DOHH2 (cell line): ENCODE data around the gene GLB1L.
"Not testable (repeated sequence)": the region's sequence is repeated elsewhere in the genome, so short reads cannot be mapped to it uniquely, and the experiment has no call there.

Source experiments
- H3F3A ChIP-seq: fragments of 200-600 bp; sonication (generic), shearing (Covaris generic); 2 replicates; pipeline ENCODE4 v1.6.0; 2016; ENCODE audit warnings: antibody characterized with exemption, mild to moderate bottlenecking; ENCODE audit not compliant: control insufficient read depth, insufficient read depth
- H3K27ac ChIP-seq: fragments of 200-600 bp; sonication (generic); 2 replicates; pipeline ENCODE4 v1.5.1; 2014; ENCODE audit warnings: low read depth, mild to moderate bottlenecking, low read length, moderate library complexity
- H3K27me3 ChIP-seq: fragments of 200-600 bp; sonication (generic); 2 replicates; pipeline ENCODE4 v1.6.1; 2014; ENCODE audit warnings: mild to moderate bottlenecking, low read length, mixed read lengths; ENCODE audit not compliant: control insufficient read depth
- H3K36me3 ChIP-seq: fragments of 200-600 bp; sonication (generic); 2 replicates; pipeline ENCODE4 v1.6.1; 2014; ENCODE audit warnings: mild to moderate bottlenecking, low read length, moderate library complexity, mixed read lengths; ENCODE audit not compliant: control insufficient read depth
- H3K4me1 ChIP-seq: fragments of 200-600 bp; sonication (generic); 2 replicates; pipeline ENCODE4 v1.6.1; 2014; ENCODE audit warnings: mild to moderate bottlenecking, low read length, mixed read lengths; ENCODE audit not compliant: control insufficient read depth
- H3K4me2 ChIP-seq: fragments of 200-600 bp; sonication (generic); 2 replicates; pipeline ENCODE4 v1.6.0; 2014; ENCODE audit warnings: mild to moderate bottlenecking, low read length, moderate library complexity
- H3K4me3 ChIP-seq: fragments of 200-600 bp; sonication (generic); 2 replicates; pipeline ENCODE4 v1.5.1; 2014; ENCODE audit warnings: mild to moderate bottlenecking, low read length, mixed read lengths
- H3K79me2 ChIP-seq: fragments of 200-600 bp; sonication (generic); 2 replicates; pipeline ENCODE4 v1.6.1; 2014; ENCODE audit warnings: mild to moderate bottlenecking, low read length, mixed read lengths; ENCODE audit not compliant: control insufficient read depth
- H3K9me2 ChIP-seq: fragments of 200-600 bp; sonication (generic); replicated peaks from 2 replicates; pipeline ENCODE4 v1.6.1; 2014; ENCODE audit warnings: mild to moderate bottlenecking, low read length, mixed read lengths; ENCODE audit not compliant: control insufficient read depth
- H3K9me3 ChIP-seq: fragments of 200-600 bp; sonication (generic); 2 replicates; pipeline ENCODE4 v1.6.1; 2014; ENCODE audit warnings: antibody characterized with exemption, low read length, mixed read lengths; ENCODE audit not compliant: control insufficient read depth, insufficient read depth
- H4K20me1 ChIP-seq: fragments of 200-600 bp; sonication (generic); 2 replicates; pipeline ENCODE4 v1.6.0; 2014; ENCODE audit warnings: low read depth, mild to moderate bottlenecking, antibody characterized with exemption, low read length, moderate library complexity; ENCODE audit not compliant: control insufficient read depth, insufficient read depth
- EZH2phosphoT487 ChIP-seq: fragments of 200-600 bp; sonication (generic); IDR thresholded peaks from 2 replicates; pipeline ENCODE4 v1.6.1; 2017; ENCODE audit warnings: borderline replicate concordance, mild to moderate bottlenecking, antibody characterized with exemption, low read length, moderate library complexity, mixed read lengths
- TF ChIP-seq, protein P1 (sequence below): fragments of 200-600 bp; sonication (generic); IDR thresholded peaks from one replicate; pipeline ENCODE4 v1.5.1; 2014; ENCODE audit warnings: antibody characterized with exemption, mild to moderate bottlenecking, low read depth, low read length; ENCODE audit not compliant: poor library complexity, severe bottlenecking

The GLB1L gene

GRCh38 chr2:219266232-219266631 is 21.0 kb upstream of the GLB1L start:
- Histone ChIP-seq H3K79me2 (no peaks in the 10 kb centered on the region), H4K20me1 (no peaks in the 10 kb centered on the region), H3K27ac (no peak overlapping the region), H3K9me3 (no peaks in the 10 kb centered on the region), H3K4me3 (no peak overlapping the region), H3K27me3 (0 out of 2 replicates have a peak, but pooled peaks cover 3% of the 10 kb centered on the region), H3K4me1 (peaks cover 5% of the 10 kb centered on the region), H3K36me3 (no peaks in the 10 kb centered on the region), H3K4me2 (no peak overlapping the region), H3K9me2 (no peaks in the 10 kb centered on the region), H3F3A (no peaks in the 10 kb centered on the region)
- no peak for TF ChIP-seq EZH2phosphoT487
- TF ChIP-seq, protein P1, sequence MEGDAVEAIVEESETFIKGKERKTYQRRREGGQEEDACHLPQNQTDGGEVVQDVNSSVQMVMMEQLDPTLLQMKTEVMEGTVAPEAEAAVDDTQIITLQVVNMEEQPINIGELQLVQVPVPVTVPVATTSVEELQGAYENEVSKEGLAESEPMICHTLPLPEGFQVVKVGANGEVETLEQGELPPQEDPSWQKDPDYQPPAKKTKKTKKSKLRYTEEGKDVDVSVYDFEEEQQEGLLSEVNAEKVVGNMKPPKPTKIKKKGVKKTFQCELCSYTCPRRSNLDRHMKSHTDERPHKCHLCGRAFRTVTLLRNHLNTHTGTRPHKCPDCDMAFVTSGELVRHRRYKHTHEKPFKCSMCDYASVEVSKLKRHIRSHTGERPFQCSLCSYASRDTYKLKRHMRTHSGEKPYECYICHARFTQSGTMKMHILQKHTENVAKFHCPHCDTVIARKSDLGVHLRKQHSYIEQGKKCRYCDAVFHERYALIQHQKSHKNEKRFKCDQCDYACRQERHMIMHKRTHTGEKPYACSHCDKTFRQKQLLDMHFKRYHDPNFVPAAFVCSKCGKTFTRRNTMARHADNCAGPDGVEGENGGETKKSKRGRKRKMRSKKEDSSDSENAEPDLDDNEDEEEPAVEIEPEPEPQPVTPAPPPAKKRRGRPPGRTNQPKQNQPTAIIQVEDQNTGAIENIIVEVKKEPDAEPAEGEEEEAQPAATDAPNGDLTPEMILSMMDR = no peak

GRCh38 chr2:219261024-219261855 is 16.0 kb upstream of the GLB1L start:
- no peak overlapping the region for H3K4me2 ChIP-seq
- H3K4me1 ChIP-seq = peaks cover 8% of the 10 kb centered on the region
- no peak overlapping the region for H3K27ac ChIP-seq
- TF ChIP-seq EZH2phosphoT487 = no peak
- TF ChIP-seq, protein P1 = no peak
- H4K20me1 ChIP-seq = no peaks in the 10 kb centered on the region
- H3F3A ChIP-seq = 0 out of 2 replicates have a peak, but pooled peaks cover under 1% of the 10 kb centered on the region
- no peak overlapping the region for H3K4me3 ChIP-seq
- H3K36me3 ChIP-seq = no peaks in the 10 kb centered on the region
- H3K9me3 ChIP-seq = no peaks in the 10 kb centered on the region
- H3K27me3 ChIP-seq = no peaks in the 10 kb centered on the region; the same call in 1 of the 2 replicates
- no peaks in the 10 kb centered on the region for H3K9me2 ChIP-seq
- H3K79me2 ChIP-seq = no peaks in the 10 kb centered on the region

- not testable (repeated sequence) for H3K27ac ChIP-seq, H3K36me3 ChIP-seq, H3F3A ChIP-seq, H3K4me2 ChIP-seq, H3K27me3 ChIP-seq, H3K4me3 ChIP-seq, H3K9me3 ChIP-seq, H4K20me1 ChIP-seq, H3K9me2 ChIP-seq, H3K79me2 ChIP-seq
- H3K4me1 ChIP-seq = peaks cover 26% of the 10 kb centered on the region
These were observed 13.7 kb upstream of the GLB1L start for GRCh38 chr2:219258942-219259341.

GRCh38 chr2:219254590-219255201 is 9.5 kb upstream of the GLB1L start:
- Histone ChIP-seq H4K20me1 (peaks cover 7% of the 10 kb centered on the region; the same call in 1 of the 2 replicates), H3K4me1 (peaks cover 48% of the 10 kb centered on the region), H3K4me2 (peak overlapping the region; percentile 97), H3K9me3 (no peaks in the 10 kb centered on the region), H3K4me3 (peak overlapping the region; percentile 83), H3F3A (peaks cover 18% of the 10 kb centered on the region), H3K27ac (peak overlapping the region; percentile 25; the same call in 1 of the 2 replicates), H3K27me3 (peaks cover 6% of the 10 kb centered on the region), H3K79me2 (peaks cover 37% of the 10 kb centered on the region), H3K9me2 (no peaks in the 10 kb centered on the region), H3K36me3 (peaks cover 29% of the 10 kb centered on the region)
- no peak for TF ChIP-seq EZH2phosphoT487
- TF ChIP-seq, protein P1 = no peak
